Osteoblast (primary cell): ENCODE results near the gene HEPACAM2. TPM values are rescaled to one million over a fixed set of nuclear protein-coding genes. Genes with fewer than 3 reads are reported as not detected.

Source experiments
- DNase-seq: peaks from one replicate; pipeline ENCODE4 v3.0.0; 2011; ENCODE audit warnings: low spot score, mixed read lengths; ENCODE audit not compliant: insufficient read length; ENCODE audit errors: missing footprints
- H2AFZ ChIP-seq: 2 replicates; pipeline ENCODE4 v1.6.0; 2011; ENCODE audit warnings: mild to moderate bottlenecking, low read length
- H3K27ac ChIP-seq: 2 replicates; pipeline ENCODE4 v1.5.1; 2011; ENCODE audit warnings: mild to moderate bottlenecking, low read depth, low read length, moderate library complexity
- H3K27me3 ChIP-seq: 2 replicates; pipeline ENCODE4 v1.6.0; 2012; ENCODE audit warnings: mild to moderate bottlenecking, control low read depth, inconsistent platforms, low read length, moderate library complexity; ENCODE audit not compliant: insufficient read depth
- H3K36me3 ChIP-seq: 2 replicates; pipeline ENCODE4 v1.5.1; 2011; ENCODE audit warnings: mild to moderate bottlenecking, low read length, control low read depth, moderate library complexity; ENCODE audit not compliant: insufficient read depth
- H3K4me1 ChIP-seq: 2 replicates; pipeline ENCODE4 v1.5.1; 2011; ENCODE audit warnings: mild to moderate bottlenecking, low read length, control low read depth, moderate library complexity; ENCODE audit not compliant: insufficient read depth
- H3K4me2 ChIP-seq: 2 replicates; pipeline ENCODE4 v1.6.0; 2011; ENCODE audit warnings: mild to moderate bottlenecking, low read length; ENCODE audit not compliant: insufficient read depth
- H3K4me3 ChIP-seq: fragments of 200-600 bp; sonication (generic); 3 replicates; pipeline ENCODE4 v1.5.1; 2012; ENCODE audit warnings: mild to moderate bottlenecking, low read length, inconsistent platforms; ENCODE audit not compliant: insufficient read depth
- H3K79me2 ChIP-seq: 2 replicates; pipeline ENCODE4 v1.6.0; 2012; ENCODE audit warnings: mild to moderate bottlenecking, low read length, control low read depth, inconsistent platforms; ENCODE audit not compliant: insufficient read depth
- H3K9me3 ChIP-seq: 2 replicates; pipeline ENCODE4 v1.5.1; 2011; ENCODE audit warnings: low read depth, low read length, control low read depth
- H4K20me1 ChIP-seq: 2 replicates; pipeline ENCODE4 v1.6.0; 2012; ENCODE audit warnings: mild to moderate bottlenecking, low read length, control low read depth; ENCODE audit not compliant: insufficient read depth
- CTCF ChIP-seq: IDR thresholded peaks from 2 replicates; pipeline ENCODE4 v1.5.1; 2011; ENCODE audit warnings: mild to moderate bottlenecking, low read depth, low read length, moderate library complexity; ENCODE audit errors: extremely low read depth
- total RNA-seq: library from RNA; depleted of rRNA; stranded (reverse); fragments of >200 nt; gene quantifications from 2 replicates; pipeline ENCODE4 v1.2.3, GENCODE V29; 2012

HEPACAM2 gene
- total RNA-seq, 1 donor = under 0.01 TPM

- H3K36me3 ChIP-seq = no peaks in the 10 kb centered on the region
- no peak overlapping the region for H3K4me2 ChIP-seq
- no peak for TF ChIP-seq CTCF
- H4K20me1 ChIP-seq = no peaks in the 10 kb centered on the region
- peaks cover 32% of the 10 kb centered on the region for H3K79me2 ChIP-seq
- H3K27me3 ChIP-seq = no peaks in the 10 kb centered on the region
- H3K9me3 ChIP-seq = no peaks in the 10 kb centered on the region
- H2AFZ ChIP-seq = no peak overlapping the region
- H3K27ac ChIP-seq = no peak overlapping the region
- no peak overlapping the region for H3K4me3 ChIP-seq
- no peaks in the 10 kb centered on the region for H3K4me1 ChIP-seq
- no peak for DNase-seq
Observed at GRCh38 chr7:93238748-93239147, 12.5 kb upstream of the HEPACAM2 start.

GRCh38 chr7:93238131-93238530 lies 11.9 kb upstream of the HEPACAM2 start:
- H4K20me1 ChIP-seq = no peaks in the 10 kb centered on the region
- no peak overlapping the region for H2AFZ ChIP-seq
- no peaks in the 10 kb centered on the region for H3K9me3 ChIP-seq
- no peak overlapping the region for H3K4me2 ChIP-seq
- no peak for DNase-seq
- H3K36me3 ChIP-seq = no peaks in the 10 kb centered on the region
- peaks cover under 1% of the 10 kb centered on the region for H3K4me1 ChIP-seq
- H3K4me3 ChIP-seq = no peak overlapping the region
- H3K27ac ChIP-seq = no peak overlapping the region
- TF ChIP-seq CTCF = no peak
- peaks cover 38% of the 10 kb centered on the region for H3K79me2 ChIP-seq
- H3K27me3 ChIP-seq = no peaks in the 10 kb centered on the region

DNA sequence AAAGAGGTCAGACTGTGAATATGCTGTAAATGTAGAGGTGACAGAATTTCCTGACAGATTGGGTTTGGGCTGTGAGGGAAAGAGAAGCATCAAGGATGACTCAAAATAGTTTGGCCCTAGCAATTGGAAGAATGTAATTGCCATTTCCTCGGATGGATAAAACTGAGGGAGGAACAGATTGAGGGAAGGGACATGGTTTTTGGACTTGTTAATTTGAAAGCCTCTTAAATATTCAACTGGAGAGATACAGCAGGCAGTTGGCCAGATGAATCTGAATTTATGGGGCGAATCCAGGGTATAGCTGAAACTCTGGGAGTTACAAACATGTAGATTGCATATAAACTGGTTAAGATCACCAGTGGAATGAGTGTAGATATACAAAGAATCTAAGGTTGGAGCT lies 9.3 kb upstream of the HEPACAM2 start:
- Histone ChIP-seq H3K4me1 (peaks cover 13% of the 10 kb centered on the region), H3K36me3 (no peaks in the 10 kb centered on the region), H3K79me2 (peaks cover 46% of the 10 kb centered on the region), H3K9me3 (no peaks in the 10 kb centered on the region), H3K4me2 (no peak overlapping the region), H2AFZ (no peak overlapping the region), H4K20me1 (no peaks in the 10 kb centered on the region), H3K27me3 (no peaks in the 10 kb centered on the region), H3K27ac (no peak overlapping the region), H3K4me3 (no peak overlapping the region)
- no peak for DNase-seq
- no peak for TF ChIP-seq CTCF

DNA sequence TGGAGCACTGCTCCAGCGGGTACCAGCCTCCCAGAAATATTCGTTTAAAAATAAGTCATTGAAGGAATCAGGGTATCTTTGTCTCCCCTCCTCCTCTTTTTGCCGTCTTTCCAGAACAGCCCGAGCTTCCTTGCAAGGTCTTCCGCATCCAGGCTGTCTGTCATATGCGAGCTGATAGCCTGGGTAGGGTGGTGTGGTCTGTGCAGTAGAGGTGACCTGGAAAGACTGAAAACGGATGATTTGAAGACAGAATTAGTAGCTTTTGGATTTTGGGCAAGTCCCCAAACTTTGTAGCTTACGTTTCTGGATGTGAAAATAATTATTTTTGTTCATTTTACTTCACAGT lies 6.4 kb upstream of the HEPACAM2 start:
- Histone ChIP-seq H3K4me2 (peak overlapping the region; percentile 98), H2AFZ (peak overlapping the region; percentile 98), H4K20me1 (no peaks in the 10 kb centered on the region), H3K27ac (no peak overlapping the region), H3K27me3 (no peaks in the 10 kb centered on the region), H3K36me3 (no peaks in the 10 kb centered on the region), H3K4me1 (peaks cover 13% of the 10 kb centered on the region), H3K79me2 (peaks cover 41% of the 10 kb centered on the region), H3K9me3 (no peaks in the 10 kb centered on the region), H3K4me3 (peak overlapping the region; percentile 87)
- TF ChIP-seq CTCF = no peak
- DNase-seq = no peak
